Measurements from ENCODE around the gene PDGFB.

Gene PDGFB

DNA sequence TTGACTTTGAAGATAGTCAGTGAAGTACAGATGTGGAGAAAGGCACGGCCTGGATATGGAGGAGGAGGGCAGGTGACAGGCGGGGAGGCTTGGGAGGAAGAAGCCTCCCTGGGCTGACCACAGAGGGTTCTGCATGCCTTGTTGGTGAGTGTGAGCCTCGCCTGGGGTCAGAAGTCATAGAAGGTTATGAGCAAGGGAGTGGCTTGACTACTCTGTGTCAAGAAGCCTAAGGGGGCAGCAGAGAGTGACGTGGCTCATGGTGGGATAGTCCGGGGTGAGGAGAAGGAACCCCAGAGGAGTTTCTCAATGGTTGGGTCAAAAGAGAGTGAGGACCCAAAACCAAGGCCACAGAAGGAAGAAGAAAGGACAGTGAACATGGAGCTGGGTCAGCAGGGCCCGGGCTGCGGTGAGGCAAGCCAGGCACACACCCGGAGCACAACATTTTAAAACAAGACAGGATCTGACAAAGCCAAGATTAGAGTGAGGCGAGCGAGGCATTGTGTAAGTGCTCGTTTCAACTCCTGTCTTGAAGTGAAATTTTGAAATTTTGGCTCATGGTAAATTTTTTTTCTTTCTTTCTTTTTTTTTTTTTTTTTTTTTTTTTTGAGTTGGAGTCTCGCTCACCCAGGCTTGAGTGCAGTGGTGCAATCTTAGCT is 31.9 kb downstream of the PDGFB start:
- ATAC-seq (ENCODE audit: low read depth) = peak; percentile 67
- H3K27me3 ChIP-seq (ENCODE audit: insufficient read depth, poor library complexity, severe bottlenecking) = no peaks in the 10 kb centered on the region
- H3K4me3 ChIP-seq (ENCODE audit: severe bottlenecking) = no peak overlapping the region
- TF ChIP-seq, protein P1, sequence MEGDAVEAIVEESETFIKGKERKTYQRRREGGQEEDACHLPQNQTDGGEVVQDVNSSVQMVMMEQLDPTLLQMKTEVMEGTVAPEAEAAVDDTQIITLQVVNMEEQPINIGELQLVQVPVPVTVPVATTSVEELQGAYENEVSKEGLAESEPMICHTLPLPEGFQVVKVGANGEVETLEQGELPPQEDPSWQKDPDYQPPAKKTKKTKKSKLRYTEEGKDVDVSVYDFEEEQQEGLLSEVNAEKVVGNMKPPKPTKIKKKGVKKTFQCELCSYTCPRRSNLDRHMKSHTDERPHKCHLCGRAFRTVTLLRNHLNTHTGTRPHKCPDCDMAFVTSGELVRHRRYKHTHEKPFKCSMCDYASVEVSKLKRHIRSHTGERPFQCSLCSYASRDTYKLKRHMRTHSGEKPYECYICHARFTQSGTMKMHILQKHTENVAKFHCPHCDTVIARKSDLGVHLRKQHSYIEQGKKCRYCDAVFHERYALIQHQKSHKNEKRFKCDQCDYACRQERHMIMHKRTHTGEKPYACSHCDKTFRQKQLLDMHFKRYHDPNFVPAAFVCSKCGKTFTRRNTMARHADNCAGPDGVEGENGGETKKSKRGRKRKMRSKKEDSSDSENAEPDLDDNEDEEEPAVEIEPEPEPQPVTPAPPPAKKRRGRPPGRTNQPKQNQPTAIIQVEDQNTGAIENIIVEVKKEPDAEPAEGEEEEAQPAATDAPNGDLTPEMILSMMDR (IDR thresholded peaks at IDR 0.05; ENCODE audit: poor library complexity, severe bottlenecking) = peak; percentile 40
- DNase-seq (ENCODE audit: low spot score) = peak; percentile 85
- H3K9me3 ChIP-seq (ENCODE audit: severe bottlenecking) = no peaks in the 10 kb centered on the region
- H3K27ac ChIP-seq (ENCODE audit: poor library complexity, severe bottlenecking) = peak overlapping the region; percentile 97
- H3K4me1 ChIP-seq (ENCODE audit: insufficient read depth, poor library complexity, severe bottlenecking) = peaks cover 33% of the 10 kb centered on the region
- no peaks in the 10 kb centered on the region for H3K36me3 ChIP-seq (ENCODE audit: low read depth)

DNA sequence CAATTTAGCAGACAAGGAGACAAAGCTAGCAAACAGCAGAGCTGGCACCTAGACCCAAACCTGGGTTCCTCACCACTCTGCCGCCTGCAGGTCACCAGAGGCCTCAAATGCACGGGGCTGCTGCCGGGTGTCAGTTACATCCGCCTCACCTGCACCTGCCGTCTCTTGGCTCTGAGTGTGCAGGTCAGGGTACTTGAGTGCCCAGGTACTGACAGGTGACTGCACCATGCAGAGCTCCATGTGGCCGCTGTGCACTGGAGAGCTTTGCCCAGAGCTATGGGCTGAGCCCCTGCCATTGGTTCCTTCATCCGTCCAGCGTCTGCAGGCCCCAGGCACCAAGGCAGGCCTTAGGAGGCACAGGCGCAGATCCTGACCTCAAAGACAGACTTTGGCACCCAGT is 35.0 kb downstream of the PDGFB start:
- peaks cover 49% of the 10 kb centered on the region for H3K4me1 ChIP-seq (ENCODE audit: insufficient read depth, poor library complexity, severe bottlenecking)
- H3K27ac ChIP-seq (ENCODE audit: poor library complexity, severe bottlenecking) = peak overlapping the region; percentile 7
- no peak for ATAC-seq (ENCODE audit: low read depth)
- H3K9me3 ChIP-seq (ENCODE audit: severe bottlenecking) = no peaks in the 10 kb centered on the region
- TF ChIP-seq, protein P1 (IDR thresholded peaks at IDR 0.05; ENCODE audit: poor library complexity, severe bottlenecking) = no peak
- H3K27me3 ChIP-seq (ENCODE audit: insufficient read depth, poor library complexity, severe bottlenecking) = no peaks in the 10 kb centered on the region
- DNase-seq (ENCODE audit: low spot score) = peak; percentile 27
- H3K4me3 ChIP-seq (ENCODE audit: severe bottlenecking) = no peak overlapping the region
- no peaks in the 10 kb centered on the region for H3K36me3 ChIP-seq (ENCODE audit: low read depth)

DNA sequence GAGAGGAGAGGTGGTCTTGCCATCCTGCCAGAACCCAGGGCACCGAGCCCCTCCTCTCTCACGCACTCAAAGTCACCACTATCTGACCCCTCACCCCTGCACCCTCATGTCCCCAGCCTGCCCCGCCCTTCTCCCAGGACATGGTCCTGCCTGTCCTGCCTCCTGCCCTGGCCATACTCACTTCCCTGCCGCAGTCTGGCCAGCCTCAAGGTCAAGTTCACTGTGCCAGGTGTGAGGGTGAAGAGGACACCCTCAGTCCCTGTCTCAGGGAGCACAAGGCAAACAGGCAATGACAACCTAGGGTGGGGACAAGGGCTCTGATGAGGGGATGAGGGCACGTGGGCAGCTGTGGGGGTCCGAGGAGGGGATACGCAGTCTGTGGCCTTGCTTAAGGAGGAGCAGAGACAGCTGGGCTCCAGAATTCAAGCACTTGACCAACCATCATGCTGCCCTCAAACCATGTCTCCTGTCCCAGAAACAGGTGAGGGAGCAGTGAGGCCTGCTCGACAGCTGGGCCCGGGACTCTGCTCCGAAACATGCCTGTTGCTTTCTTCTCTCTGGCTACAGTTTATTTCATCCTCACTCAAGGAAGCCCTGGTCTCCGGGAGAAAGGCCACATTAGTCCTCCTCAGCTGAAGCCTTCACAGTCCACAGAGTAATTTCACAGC is 36.6 kb downstream of the PDGFB start:
- H3K9me3 ChIP-seq (ENCODE audit: severe bottlenecking) = no peaks in the 10 kb centered on the region
- no peak for ATAC-seq (ENCODE audit: low read depth)
- no peak overlapping the region for H3K4me3 ChIP-seq (ENCODE audit: severe bottlenecking)
- no peaks in the 10 kb centered on the region for H3K27me3 ChIP-seq (ENCODE audit: insufficient read depth, poor library complexity, severe bottlenecking)
- TF ChIP-seq, protein P1 (IDR thresholded peaks at IDR 0.05; ENCODE audit: poor library complexity, severe bottlenecking) = no peak
- peaks cover 35% of the 10 kb centered on the region for H3K4me1 ChIP-seq (ENCODE audit: insufficient read depth, poor library complexity, severe bottlenecking)
- peak; percentile 24 for DNase-seq (ENCODE audit: low spot score)
- peak overlapping the region; percentile 71 for H3K27ac ChIP-seq (ENCODE audit: poor library complexity, severe bottlenecking)
- H3K36me3 ChIP-seq (ENCODE audit: low read depth) = no peaks in the 10 kb centered on the region

DNA sequence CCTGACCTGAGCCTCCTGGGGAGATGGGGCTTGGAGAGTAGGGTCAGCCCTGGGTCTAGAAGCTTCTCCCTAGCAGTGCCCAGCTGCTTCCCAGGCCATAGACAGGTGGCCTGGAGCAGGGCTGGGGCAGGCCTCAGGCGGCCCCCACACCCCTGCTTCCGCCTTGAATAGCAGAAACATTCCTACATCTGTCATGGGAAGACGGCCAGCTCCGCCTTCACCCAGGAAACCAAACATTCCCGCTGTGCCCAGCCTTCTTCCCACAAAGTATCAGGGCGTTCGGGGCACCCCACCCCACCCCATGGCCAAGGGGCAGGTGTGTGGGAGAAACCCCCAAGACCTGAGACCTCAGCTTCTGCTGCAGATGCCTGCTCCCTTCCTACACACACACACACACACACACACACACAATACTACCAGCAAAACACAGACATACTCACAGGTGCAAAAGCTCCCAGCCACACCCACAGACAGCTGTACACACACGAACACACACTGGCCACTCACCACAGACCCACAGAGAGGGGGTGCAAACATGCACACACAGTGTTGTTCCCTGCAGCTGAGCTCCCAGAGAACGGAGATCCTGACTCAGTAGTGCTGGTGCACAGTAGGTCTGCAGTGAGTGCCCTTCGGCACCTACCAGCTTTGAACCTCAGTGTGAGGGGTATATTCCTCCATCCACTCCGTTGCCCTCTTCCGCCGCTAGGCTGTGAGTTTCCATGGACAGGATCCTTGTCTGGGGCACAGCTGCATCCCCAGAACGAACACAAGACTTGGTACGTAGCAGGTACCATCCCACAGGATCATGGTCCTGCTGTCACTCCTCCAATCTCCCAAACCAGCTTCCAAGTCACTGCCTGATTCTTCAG is 37.4 kb downstream of the PDGFB start:
- Histone ChIP-seq H3K4me3 (ENCODE audit: severe bottlenecking) (no peak overlapping the region), H3K4me1 (ENCODE audit: insufficient read depth, poor library complexity, severe bottlenecking) (peaks cover 29% of the 10 kb centered on the region), H3K36me3 (ENCODE audit: low read depth) (no peaks in the 10 kb centered on the region), H3K27me3 (ENCODE audit: insufficient read depth, poor library complexity, severe bottlenecking) (no peaks in the 10 kb centered on the region), H3K27ac (ENCODE audit: poor library complexity, severe bottlenecking) (peak overlapping the region; percentile 71), H3K9me3 (ENCODE audit: severe bottlenecking) (no peaks in the 10 kb centered on the region)
- DNase-seq (ENCODE audit: low spot score) (peak; percentile 75), ATAC-seq (ENCODE audit: low read depth) (peak; percentile 71)
- TF ChIP-seq, protein P1 (IDR thresholded peaks at IDR 0.05; ENCODE audit: poor library complexity, severe bottlenecking) = no peak
